Activated CD4-positive, alpha-beta T cell treated with anti-CD3 and anti-CD28 coated beads, Interleukin-2, amount 10 ng/mL, durations not matched to agents 7 days and 5 days (primary cell): ENCODE data around the gene CHSY3. TPM values are rescaled to one million over a fixed set of nuclear protein-coding genes. Genes with fewer than 3 reads are reported as not detected.

ENCODE experiments used
- CTCF ChIA-PET: fragments of 350-600 bp; sonication (Branson Sonifier 250); formaldehyde crosslinking; loops from one replicate; lab custom pipeline; 2021; ENCODE audit warnings: antibody characterized with exemption; lab: Charles Lee
- POLR2A ChIA-PET: fragments of 350-600 bp; sonication (Branson Sonifier 250); formaldehyde crosslinking; loops from one replicate; lab custom pipeline; 2021; ENCODE audit warnings: antibody characterized with exemption; lab: Charles Lee
- DNase-seq: peaks from one replicate; pipeline ENCODE4 v3.0.0-alpha.2; 2020
- H3K27ac Mint-ChIP-seq: one replicate; pipeline ENCODE4 v1.8.0; 2021; ENCODE audit warnings: mild to moderate bottlenecking, moderate library complexity, mixed read lengths
- H3K27me3 Mint-ChIP-seq: one replicate; pipeline ENCODE4 v1.8.0; 2021; ENCODE audit warnings: mixed read lengths
- H3K36me3 Mint-ChIP-seq: one replicate; pipeline ENCODE4 v1.8.0; 2021; ENCODE audit warnings: low read depth, mixed read lengths
- H3K4me1 Mint-ChIP-seq: one replicate; pipeline ENCODE4 v1.8.0; 2021; ENCODE audit warnings: mixed read lengths
- H3K4me3 Mint-ChIP-seq: one replicate; pipeline ENCODE4 v1.8.0; 2021; ENCODE audit warnings: mild to moderate bottlenecking, moderate library complexity, mixed read lengths
- H3K9me3 Mint-ChIP-seq: one replicate; pipeline ENCODE4 v1.8.0; 2021; ENCODE audit warnings: mixed read lengths
- total RNA-seq, 2 experiments: library from RNA; stranded (reverse); gene quantifications; one replicate each; pipeline ENCODE4 v1.2.3, GENCODE V29; 2021

CHSY3 gene
- total RNA-seq, 2 experiments from 2014 or later: not detected

DNA sequence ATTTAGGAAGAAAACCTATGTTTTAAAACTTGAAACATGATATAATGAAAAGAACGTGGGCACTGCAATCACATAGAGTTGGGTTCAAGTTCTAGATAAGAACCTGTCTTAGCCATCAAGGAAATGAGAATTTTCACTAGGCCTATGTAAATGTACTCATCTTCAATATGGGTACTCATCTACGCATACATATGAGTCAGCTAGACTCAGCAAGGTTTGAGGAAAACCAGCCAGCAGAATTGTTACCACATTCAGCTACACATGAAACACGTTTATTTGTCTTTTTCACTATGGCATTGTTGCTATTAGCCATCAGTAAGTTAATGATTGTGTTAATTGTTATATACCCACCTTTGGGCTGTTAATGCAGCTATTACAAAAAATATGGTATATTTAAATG lies 146.3 kb downstream of the CHSY3 start:
- ChIA-PET CTCF (no interaction called here), POLR2A (no interaction called here)
- Mint-ChIP-seq H3K27me3 (no peaks in the 10 kb centered on the region), H3K9me3 (no peaks in the 10 kb centered on the region), H3K36me3 (no peaks in the 10 kb centered on the region), H3K27ac (no peak overlapping the region), H3K4me3 (no peak overlapping the region), H3K4me1 (no peaks in the 10 kb centered on the region)
- DNase-seq: no peak

- Mint-ChIP-seq H3K36me3 (no peaks in the 10 kb centered on the region), H3K4me1 (no peaks in the 10 kb centered on the region), H3K27me3 (no peaks in the 10 kb centered on the region), H3K4me3 (no peak overlapping the region), H3K9me3 (no peaks in the 10 kb centered on the region), H3K27ac (no peak overlapping the region)
- ChIA-PET POLR2A (no interaction called here), CTCF (no interaction called here)
- DNase-seq: no peak
Measured at GRCh38 chr5:130052752-130053151, 148.5 kb downstream of the CHSY3 start.

DNA sequence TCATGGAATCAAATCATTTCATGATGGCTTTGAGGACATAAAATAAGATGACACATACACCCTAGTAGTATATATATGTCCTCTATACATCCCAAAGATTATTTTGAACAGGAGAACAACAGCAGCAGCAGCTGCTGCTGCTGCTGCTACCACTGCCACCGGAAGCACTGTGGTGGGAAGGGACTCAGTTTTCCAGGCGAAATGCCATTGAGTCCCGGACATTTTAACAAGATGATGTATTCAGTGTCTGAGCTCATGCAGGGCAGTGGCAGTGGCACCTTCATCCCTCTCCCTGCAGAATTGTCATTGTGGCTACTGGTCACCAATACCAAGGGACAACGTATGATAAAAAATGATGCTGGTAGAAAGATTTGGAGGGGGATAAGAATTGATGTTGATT lies 151.3 kb downstream of the CHSY3 start:
- Mint-ChIP-seq H3K4me3 (no peak overlapping the region), H3K9me3 (no peaks in the 10 kb centered on the region), H3K27me3 (no peaks in the 10 kb centered on the region), H3K27ac (no peak overlapping the region), H3K36me3 (no peaks in the 10 kb centered on the region), H3K4me1 (no peaks in the 10 kb centered on the region)
- no peak for DNase-seq
- ChIA-PET POLR2A (no interaction called here), CTCF (no interaction called here)

- H3K27me3 Mint-ChIP-seq: no peaks in the 10 kb centered on the region
- CTCF ChIA-PET: no interaction called here
- no peak for DNase-seq
- POLR2A ChIA-PET: no interaction called here
- H3K4me3 Mint-ChIP-seq: no peak overlapping the region
- H3K27ac Mint-ChIP-seq: no peak overlapping the region
- H3K4me1 Mint-ChIP-seq: no peaks in the 10 kb centered on the region
- no peaks in the 10 kb centered on the region for H3K36me3 Mint-ChIP-seq
- no peaks in the 10 kb centered on the region for H3K9me3 Mint-ChIP-seq
Measured at GRCh38 chr5:130061746-130062145, 157.5 kb downstream of the CHSY3 start.

DNA sequence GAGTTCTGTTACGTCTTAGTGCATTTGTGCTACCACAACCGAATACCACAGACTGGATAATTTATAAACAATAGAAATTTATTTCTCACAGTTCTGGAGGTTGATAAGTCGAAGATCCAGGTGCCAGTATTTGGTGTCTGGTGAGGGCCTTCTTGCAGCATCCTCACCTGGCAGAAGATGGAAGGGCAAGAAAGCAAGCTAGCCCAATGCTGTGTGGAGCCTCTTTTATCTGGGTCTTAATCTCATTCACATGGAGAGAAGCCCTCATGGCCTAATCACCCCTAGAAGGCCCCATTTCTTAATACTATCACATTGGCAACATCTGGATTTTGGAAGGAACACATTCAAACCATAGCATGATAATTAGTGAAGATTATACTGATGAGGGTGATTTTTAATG lies 159.3 kb downstream of the CHSY3 start:
- no peaks in the 10 kb centered on the region for H3K27me3 Mint-ChIP-seq
- no peak for DNase-seq
- H3K4me3 Mint-ChIP-seq: no peak overlapping the region
- no peak overlapping the region for H3K27ac Mint-ChIP-seq
- no peaks in the 10 kb centered on the region for H3K4me1 Mint-ChIP-seq
- ChIA-PET POLR2A (no interaction called here), CTCF (no interaction called here)
- H3K36me3 Mint-ChIP-seq: no peaks in the 10 kb centered on the region
- no peaks in the 10 kb centered on the region for H3K9me3 Mint-ChIP-seq

DNA sequence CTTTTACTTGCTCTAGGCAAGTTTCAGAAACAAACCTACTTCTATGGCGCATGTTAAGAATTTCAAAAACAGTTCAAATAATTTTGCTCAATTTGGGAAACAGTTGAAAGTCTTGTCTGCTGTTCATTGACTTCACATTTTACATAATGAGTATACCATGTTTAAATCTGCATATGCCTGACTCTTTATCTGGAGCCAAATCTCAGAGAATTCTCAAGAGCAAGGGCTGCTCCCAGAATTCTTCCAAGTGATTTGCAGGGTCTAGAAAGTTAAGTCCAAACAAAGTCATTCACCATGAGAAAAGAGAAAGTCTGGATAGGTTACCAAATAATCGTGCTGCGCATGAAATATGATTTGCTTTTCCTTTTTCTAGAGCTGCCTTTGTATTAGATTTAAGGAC lies 160.2 kb downstream of the CHSY3 start:
- POLR2A ChIA-PET: no interaction called here
- no peak overlapping the region for H3K4me3 Mint-ChIP-seq
- no peaks in the 10 kb centered on the region for H3K9me3 Mint-ChIP-seq
- no peaks in the 10 kb centered on the region for H3K4me1 Mint-ChIP-seq
- CTCF ChIA-PET: no interaction called here
- no peaks in the 10 kb centered on the region for H3K27me3 Mint-ChIP-seq
- no peaks in the 10 kb centered on the region for H3K36me3 Mint-ChIP-seq
- H3K27ac Mint-ChIP-seq: no peak overlapping the region
- no peak for DNase-seq

- H3K4me1 Mint-ChIP-seq: no peaks in the 10 kb centered on the region
- ChIA-PET POLR2A (no interaction called here), CTCF (no interaction called here)
- DNase-seq: no peak
- no peaks in the 10 kb centered on the region for H3K9me3 Mint-ChIP-seq
- no peak overlapping the region for H3K27ac Mint-ChIP-seq
- H3K27me3 Mint-ChIP-seq: no peaks in the 10 kb centered on the region
- no peaks in the 10 kb centered on the region for H3K36me3 Mint-ChIP-seq
- H3K4me3 Mint-ChIP-seq: no peak overlapping the region
Measured at GRCh38 chr5:130065617-130066016, 161.4 kb downstream of the CHSY3 start.

- CTCF ChIA-PET: no interaction called here
Measured at GRCh38 chr5:130066644-130067043, 162.4 kb downstream of the CHSY3 start.

GRCh38 chr5:130067364-130067763 lies 163.1 kb downstream of the CHSY3 start:
- CTCF ChIA-PET: no interaction called here
- DNase-seq: no peak
- no peaks in the 10 kb centered on the region for H3K9me3 Mint-ChIP-seq
- H3K27ac Mint-ChIP-seq: no peak overlapping the region
- H3K4me3 Mint-ChIP-seq: no peak overlapping the region
- POLR2A ChIA-PET: no interaction called here
- H3K27me3 Mint-ChIP-seq: no peaks in the 10 kb centered on the region
- H3K4me1 Mint-ChIP-seq: no peaks in the 10 kb centered on the region
- H3K36me3 Mint-ChIP-seq: no peaks in the 10 kb centered on the region

More at GRCh38 chr5:130066644-130067043, 162.4 kb downstream of the CHSY3 start:
- H3K36me3 Mint-ChIP-seq: no peaks in the 10 kb centered on the region
- H3K27me3 Mint-ChIP-seq: no peaks in the 10 kb centered on the region
- no peak for DNase-seq
- POLR2A ChIA-PET: no interaction called here
- no peak overlapping the region for H3K4me3 Mint-ChIP-seq
- no peaks in the 10 kb centered on the region for H3K9me3 Mint-ChIP-seq
- H3K4me1 Mint-ChIP-seq: no peaks in the 10 kb centered on the region
- no peak overlapping the region for H3K27ac Mint-ChIP-seq

- no peak overlapping the region for H3K4me3 Mint-ChIP-seq
- H3K9me3 Mint-ChIP-seq: no peaks in the 10 kb centered on the region
- no peaks in the 10 kb centered on the region for H3K4me1 Mint-ChIP-seq
- H3K27me3 Mint-ChIP-seq: no peaks in the 10 kb centered on the region
- no peak for DNase-seq
- H3K36me3 Mint-ChIP-seq: no peaks in the 10 kb centered on the region
- CTCF ChIA-PET: no interaction called here
- POLR2A ChIA-PET: no interaction called here
- H3K27ac Mint-ChIP-seq: no peak overlapping the region
Measured at GRCh38 chr5:130068101-130068500, 163.8 kb downstream of the CHSY3 start.

GRCh38 chr5:130068988-130069387 lies 164.7 kb downstream of the CHSY3 start:
- no peak for DNase-seq
- no peaks in the 10 kb centered on the region for H3K36me3 Mint-ChIP-seq
- H3K27me3 Mint-ChIP-seq: no peaks in the 10 kb centered on the region
- ChIA-PET POLR2A (no interaction called here), CTCF (no interaction called here)
- no peak overlapping the region for H3K27ac Mint-ChIP-seq
- H3K9me3 Mint-ChIP-seq: no peaks in the 10 kb centered on the region
- no peak overlapping the region for H3K4me3 Mint-ChIP-seq
- no peaks in the 10 kb centered on the region for H3K4me1 Mint-ChIP-seq

DNA sequence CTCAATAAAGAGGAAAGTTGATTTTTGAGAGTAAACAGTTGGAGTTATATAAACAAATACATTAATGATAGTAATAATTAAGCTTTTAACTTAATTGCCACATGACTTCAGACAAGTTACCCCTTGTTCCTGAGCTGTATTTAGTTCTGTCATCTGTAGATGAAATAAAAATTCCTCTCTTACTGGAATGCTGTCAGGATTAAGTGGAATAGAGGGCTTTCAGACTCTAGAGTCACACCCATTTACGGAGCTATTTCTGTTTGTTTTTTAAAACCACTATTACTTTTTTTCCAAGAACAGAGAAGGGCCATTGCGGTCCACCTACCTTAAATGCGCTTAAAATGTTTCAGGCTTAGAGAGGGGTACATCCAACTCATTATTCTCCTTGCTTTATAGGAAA lies 170.6 kb downstream of the CHSY3 start:
- no peak for DNase-seq
- Mint-ChIP-seq H3K36me3 (no peaks in the 10 kb centered on the region), H3K27me3 (no peaks in the 10 kb centered on the region), H3K27ac (no peak overlapping the region), H3K9me3 (no peaks in the 10 kb centered on the region), H3K4me3 (no peak overlapping the region), H3K4me1 (no peaks in the 10 kb centered on the region)
- CTCF ChIA-PET: no interaction called here
- POLR2A ChIA-PET: no interaction called here

DNA sequence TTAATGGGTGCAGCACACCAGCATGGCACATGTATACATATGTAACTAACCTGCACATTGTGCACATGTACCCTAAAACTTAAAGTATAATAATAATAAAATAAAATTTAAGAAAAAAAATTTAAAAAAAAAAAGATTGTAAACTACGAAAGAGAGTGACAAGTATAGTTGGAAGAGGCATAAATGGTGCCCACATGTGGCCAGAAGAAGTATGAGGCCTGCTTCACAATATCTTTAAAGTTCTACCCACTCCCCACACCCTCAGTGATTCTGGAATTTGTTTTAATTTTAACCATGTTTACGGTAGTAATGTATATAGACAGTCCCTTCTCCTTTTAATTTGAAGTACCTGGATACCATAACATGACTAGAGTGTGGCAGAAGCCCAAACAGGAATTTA lies 172.7 kb downstream of the CHSY3 start:
- ChIA-PET POLR2A (no interaction called here), CTCF (no interaction called here)
- Mint-ChIP-seq H3K36me3 (no peaks in the 10 kb centered on the region), H3K27me3 (no peaks in the 10 kb centered on the region), H3K27ac (no peak overlapping the region), H3K4me1 (no peaks in the 10 kb centered on the region), H3K4me3 (no peak overlapping the region), H3K9me3 (no peaks in the 10 kb centered on the region)
- DNase-seq: no peak

- H3K4me1 Mint-ChIP-seq: no peaks in the 10 kb centered on the region
- no peak overlapping the region for H3K27ac Mint-ChIP-seq
- H3K27me3 Mint-ChIP-seq: no peaks in the 10 kb centered on the region
- ChIA-PET POLR2A (no interaction called here), CTCF (no interaction called here)
- no peak for DNase-seq
- no peak overlapping the region for H3K4me3 Mint-ChIP-seq
- H3K9me3 Mint-ChIP-seq: no peaks in the 10 kb centered on the region
- H3K36me3 Mint-ChIP-seq: no peaks in the 10 kb centered on the region
Measured at GRCh38 chr5:130078661-130079060, 174.4 kb downstream of the CHSY3 start.
